Measurements from ENCODE around the gene H6PD.

The H6PD gene

DNA sequence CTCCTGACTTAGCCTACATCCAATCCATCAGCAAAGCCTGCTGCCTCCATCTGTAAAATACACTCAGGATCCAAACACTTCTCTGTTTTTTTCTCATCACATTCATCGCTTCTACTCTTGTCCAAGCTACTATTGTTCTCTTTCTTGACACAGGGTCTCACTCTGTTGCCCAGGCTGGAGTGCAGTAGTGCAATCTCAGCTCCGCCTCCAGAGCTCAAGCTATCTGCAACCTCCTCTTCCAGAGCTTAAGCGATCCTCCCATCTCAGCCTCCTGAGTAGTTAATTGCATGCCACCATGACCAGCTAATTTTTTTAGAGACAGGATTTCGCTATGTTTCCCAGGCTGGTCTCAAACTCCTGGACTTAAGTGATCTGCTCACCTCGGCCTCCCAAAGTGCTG is 44.3 kb upstream of the H6PD start:
- Histone ChIP-seq H3K27me3 (ENCODE audit: control insufficient read depth in 1 of 2, insufficient read depth in 1 of 2, low read length in 2 of 2) (no peaks in the 10 kb centered on the region), H2BK5ac (ENCODE audit: low read depth, low read length, poor library complexity, severe bottlenecking) (no peak overlapping the region), H3K9me3 (ENCODE audit: control insufficient read depth, low read length) (no peaks in the 10 kb centered on the region), H2BK120ac (ENCODE audit: low read depth, low read length) (no peak overlapping the region), H3K18ac (ENCODE audit: low read depth in 1 of 2, low read length in 2 of 2) (no peak overlapping the region), H3K14ac (ENCODE audit: low read length in 2 of 2) (no peak overlapping the region), H2BK15ac (ENCODE audit: low read depth, poor library complexity, severe bottlenecking) (no peak overlapping the region), H3K9ac (ENCODE audit: low read length) (no peak overlapping the region), H2AK5ac (ENCODE audit: low read length, severe bottlenecking) (no peak overlapping the region), H4K8ac (ENCODE audit: low read length) (no peak overlapping the region), H3K23ac (ENCODE audit: low read length in 2 of 2) (no peak overlapping the region), H3K4ac (ENCODE audit: low read depth in 1 of 2, low read length in 2 of 2) (no peak overlapping the region), H4K91ac (ENCODE audit: low read length) (no peak overlapping the region), H3K4me3 (ENCODE audit: insufficient read depth in 1 of 2, low read depth in 1 of 2, low read length in 2 of 2) (no peak overlapping the region), H3K4me1 (ENCODE audit: control insufficient read depth, insufficient read depth, low read depth, low read length) (peaks cover 9% of the 10 kb centered on the region), H3K79me1 (replicated peaks; ENCODE audit: low read length, poor library complexity, severe bottlenecking) (peaks cover 2% of the 10 kb centered on the region), H2AFZ (ENCODE audit: low read depth, low read length) (no peak overlapping the region), H3K4me2 (ENCODE audit: low read length, poor library complexity, severe bottlenecking) (no peak overlapping the region), H2BK12ac (ENCODE audit: low read length in 2 of 2) (no peak overlapping the region), H3K36me3 (ENCODE audit: control insufficient read depth in 1 of 2, insufficient read depth in 2 of 2, low read depth in 1 of 2, low read length in 2 of 2) (peaks cover 3 to 17% of the 10 kb centered on the region in 2 experiments), H3K27ac (ENCODE audit: low read length, poor library complexity, severe bottlenecking) (no peak overlapping the region)
- 93% methylated on average over 5 of the region's 5 CpGs for WGBS
- no peak for DNase-seq

DNA sequence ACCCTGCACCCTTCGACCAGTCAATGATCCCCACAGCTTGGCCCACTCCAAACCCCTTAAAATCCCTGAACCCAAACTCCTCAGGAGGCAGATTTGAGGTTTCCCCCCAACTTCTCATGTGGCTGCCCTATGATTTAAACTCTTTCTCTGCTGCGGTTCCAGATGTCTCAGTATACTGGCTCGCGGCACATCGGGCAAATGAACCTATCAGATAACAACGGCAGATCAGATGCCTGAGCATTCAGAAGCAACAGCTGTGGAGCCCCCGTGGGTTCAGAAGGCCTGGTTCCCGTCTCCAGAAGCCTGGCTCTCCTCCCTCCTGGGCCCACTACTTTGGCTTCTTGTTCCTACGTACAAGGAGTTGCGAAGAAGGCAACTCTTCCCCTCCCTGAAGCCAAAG is 43.3 kb upstream of the H6PD start:
- Histone ChIP-seq H3K14ac (ENCODE audit: low read length in 2 of 2) (no peak overlapping the region), H4K91ac (ENCODE audit: low read length) (no peak overlapping the region), H3K27ac (ENCODE audit: low read length, poor library complexity, severe bottlenecking) (no peak overlapping the region), H3K4me3 (ENCODE audit: insufficient read depth in 1 of 2, low read depth in 1 of 2, low read length in 2 of 2) (no peak overlapping the region), H3K4me1 (ENCODE audit: control insufficient read depth, insufficient read depth, low read depth, low read length) (peaks cover 7% of the 10 kb centered on the region), H3K9me3 (ENCODE audit: control insufficient read depth, low read length) (no peaks in the 10 kb centered on the region), H3K36me3 (ENCODE audit: control insufficient read depth in 1 of 2, insufficient read depth in 2 of 2, low read depth in 1 of 2, low read length in 2 of 2) (peaks cover 0 to 15% of the 10 kb centered on the region in 2 experiments), H3K4ac (ENCODE audit: low read depth in 1 of 2, low read length in 2 of 2) (no peak overlapping the region), H4K8ac (ENCODE audit: low read length) (no peak overlapping the region), H2BK12ac (ENCODE audit: low read length in 2 of 2) (no peak overlapping the region), H2AK5ac (ENCODE audit: low read length, severe bottlenecking) (no peak overlapping the region), H2AFZ (ENCODE audit: low read depth, low read length) (no peak overlapping the region), H3K4me2 (ENCODE audit: low read length, poor library complexity, severe bottlenecking) (no peak overlapping the region), H2BK15ac (ENCODE audit: low read depth, poor library complexity, severe bottlenecking) (no peak overlapping the region), H3K27me3 (ENCODE audit: control insufficient read depth in 1 of 2, insufficient read depth in 1 of 2, low read length in 2 of 2) (no peaks in the 10 kb centered on the region), H3K23ac (ENCODE audit: low read length in 2 of 2) (no peak overlapping the region), H3K9ac (ENCODE audit: low read length) (no peak overlapping the region), H2BK120ac (ENCODE audit: low read depth, low read length) (no peak overlapping the region), H3K18ac (ENCODE audit: low read depth in 1 of 2, low read length in 2 of 2) (no peak overlapping the region), H2BK5ac (ENCODE audit: low read depth, low read length, poor library complexity, severe bottlenecking) (no peak overlapping the region), H3K79me1 (replicated peaks; ENCODE audit: low read length, poor library complexity, severe bottlenecking) (no peaks in the 10 kb centered on the region)
- 93% methylated on average over 10 of the region's 10 CpGs for WGBS
- no peak for DNase-seq

DNA sequence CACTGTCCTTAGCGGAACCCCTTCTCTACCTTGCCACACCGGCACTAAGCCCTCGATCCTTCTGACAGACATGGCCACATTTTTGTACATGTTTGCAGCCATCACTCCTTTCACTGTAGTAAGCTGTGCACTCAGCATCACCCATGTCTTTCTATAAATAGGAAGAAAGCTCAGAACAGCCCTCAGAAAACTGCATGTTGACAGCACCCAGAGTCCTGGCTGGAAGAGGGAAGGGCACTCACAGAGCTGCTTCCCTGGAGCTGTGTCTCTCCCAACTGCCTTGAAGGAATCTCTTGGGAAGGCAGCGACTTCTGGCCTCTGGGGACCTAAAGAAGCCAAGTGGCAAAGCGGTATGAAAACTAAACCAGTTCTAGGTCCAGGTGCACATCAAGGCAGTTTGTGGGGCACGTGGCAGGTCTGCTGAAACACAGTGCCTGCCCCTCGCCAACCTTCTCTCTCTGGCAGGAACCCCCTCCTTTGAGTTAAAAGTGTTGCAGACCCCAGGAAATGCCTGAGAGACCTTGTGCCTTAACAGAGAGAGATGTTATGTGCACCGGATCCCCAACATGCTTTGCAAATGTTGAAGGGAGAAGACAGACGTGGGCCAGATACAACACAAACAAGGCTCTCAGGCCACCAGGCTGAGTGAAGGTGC is 41.9 kb upstream of the H6PD start:
- Histone ChIP-seq H3K36me3 (ENCODE audit: control insufficient read depth in 1 of 2, insufficient read depth in 2 of 2, low read depth in 1 of 2, low read length in 2 of 2) (peaks cover 0 to 9% of the 10 kb centered on the region in 2 experiments), H2AK5ac (ENCODE audit: low read length, severe bottlenecking) (no peak overlapping the region), H3K9me3 (ENCODE audit: control insufficient read depth, low read length) (no peaks in the 10 kb centered on the region), H3K4me1 (ENCODE audit: control insufficient read depth, insufficient read depth, low read depth, low read length) (peaks cover 13% of the 10 kb centered on the region), H3K4me3 (ENCODE audit: insufficient read depth in 1 of 2, low read depth in 1 of 2, low read length in 2 of 2) (no peak overlapping the region), H3K79me1 (replicated peaks; ENCODE audit: low read length, poor library complexity, severe bottlenecking) (no peaks in the 10 kb centered on the region), H3K4me2 (ENCODE audit: low read length, poor library complexity, severe bottlenecking) (no peak overlapping the region), H2BK5ac (ENCODE audit: low read depth, low read length, poor library complexity, severe bottlenecking) (no peak overlapping the region), H2BK12ac (ENCODE audit: low read length in 2 of 2) (peak overlapping the region in 1 of 2 experiments; percentile 60), H3K27ac (ENCODE audit: low read length, poor library complexity, severe bottlenecking) (no peak overlapping the region), H2AFZ (ENCODE audit: low read depth, low read length) (no peak overlapping the region), H2BK120ac (ENCODE audit: low read depth, low read length) (no peak overlapping the region), H3K23ac (ENCODE audit: low read length in 2 of 2) (no peak overlapping the region), H4K91ac (ENCODE audit: low read length) (no peak overlapping the region), H3K18ac (ENCODE audit: low read depth in 1 of 2, low read length in 2 of 2) (peak overlapping the region in 1 of 2 experiments; percentile 34), H3K9ac (ENCODE audit: low read length) (peak overlapping the region; percentile 9), H3K4ac (ENCODE audit: low read depth in 1 of 2, low read length in 2 of 2) (no peak overlapping the region), H2BK15ac (ENCODE audit: low read depth, poor library complexity, severe bottlenecking) (no peak overlapping the region), H4K8ac (ENCODE audit: low read length) (peak overlapping the region; percentile 64), H3K14ac (ENCODE audit: low read length in 2 of 2) (no peak overlapping the region), H3K27me3 (ENCODE audit: control insufficient read depth in 1 of 2, insufficient read depth in 1 of 2, low read length in 2 of 2) (no peaks in the 10 kb centered on the region)
- 90% methylated on average over 9 of the region's 9 CpGs for WGBS
- no peak for DNase-seq

DNA sequence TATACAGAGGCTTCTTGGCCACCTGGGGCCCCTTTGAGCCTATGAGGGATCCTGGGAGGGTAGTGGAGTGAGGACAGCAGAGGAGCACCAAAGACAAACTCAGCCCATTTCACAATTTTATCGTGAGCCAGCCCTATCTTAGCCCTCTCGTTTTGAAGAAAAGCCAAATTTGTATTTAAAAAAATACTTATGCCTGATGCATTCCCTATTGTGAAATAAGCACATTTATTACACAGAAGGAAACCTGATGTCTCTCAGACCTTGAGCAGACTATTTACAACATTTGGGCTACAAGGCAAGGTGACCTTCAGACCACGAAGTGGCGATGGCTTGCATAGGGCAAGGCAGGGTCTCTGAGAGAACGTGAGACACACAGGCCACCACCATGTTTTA is 41.3 kb upstream of the H6PD start:
- Histone ChIP-seq H3K4ac (ENCODE audit: low read depth in 1 of 2, low read length in 2 of 2) (no peak overlapping the region), H3K9me3 (ENCODE audit: control insufficient read depth, low read length) (no peaks in the 10 kb centered on the region), H3K9ac (ENCODE audit: low read length) (peak overlapping the region; percentile 11), H4K91ac (ENCODE audit: low read length) (no peak overlapping the region), H2BK15ac (ENCODE audit: low read depth, poor library complexity, severe bottlenecking) (peak overlapping the region; percentile 73), H3K4me3 (ENCODE audit: insufficient read depth in 1 of 2, low read depth in 1 of 2, low read length in 2 of 2) (no peak overlapping the region), H3K18ac (ENCODE audit: low read depth in 1 of 2, low read length in 2 of 2) (no peak overlapping the region), H2BK5ac (ENCODE audit: low read depth, low read length, poor library complexity, severe bottlenecking) (no peak overlapping the region), H3K36me3 (ENCODE audit: control insufficient read depth in 1 of 2, insufficient read depth in 2 of 2, low read depth in 1 of 2, low read length in 2 of 2) (peaks cover 0 to 9% of the 10 kb centered on the region in 2 experiments), H3K27ac (ENCODE audit: low read length, poor library complexity, severe bottlenecking) (no peak overlapping the region), H3K23ac (ENCODE audit: low read length in 2 of 2) (no peak overlapping the region), H3K79me1 (replicated peaks; ENCODE audit: low read length, poor library complexity, severe bottlenecking) (no peaks in the 10 kb centered on the region), H3K4me1 (ENCODE audit: control insufficient read depth, insufficient read depth, low read depth, low read length) (peaks cover 14% of the 10 kb centered on the region), H2BK12ac (ENCODE audit: low read length in 2 of 2) (no peak overlapping the region), H3K27me3 (ENCODE audit: control insufficient read depth in 1 of 2, insufficient read depth in 1 of 2, low read length in 2 of 2) (peaks cover 0 to 2% of the 10 kb centered on the region in 2 experiments), H4K8ac (ENCODE audit: low read length) (no peak overlapping the region), H2BK120ac (ENCODE audit: low read depth, low read length) (no peak overlapping the region), H2AK5ac (ENCODE audit: low read length, severe bottlenecking) (no peak overlapping the region), H3K4me2 (ENCODE audit: low read length, poor library complexity, severe bottlenecking) (no peak overlapping the region), H2AFZ (ENCODE audit: low read depth, low read length) (no peak overlapping the region), H3K14ac (ENCODE audit: low read length in 2 of 2) (no peak overlapping the region)
- DNase-seq = no peak
- 92% methylated on average over 5 of the region's 5 CpGs for WGBS
